Suprapubic skin (tissue), 4 donors: Measurements from ENCODE around the gene FAM83B. TPM values are rescaled to one million over a fixed set of nuclear protein-coding genes. Genes with fewer than 3 reads are reported as not detected.

Experiments used
- DNase-seq, 2 donors: peaks; one replicate each; pipeline ENCODE4 v3.0.0-alpha.2; 2019; ENCODE audit warnings: low spot score in 2 of 2
- H3K27ac ChIP-seq: fragments of 200-600 bp; sonication (generic); one replicate; pipeline ENCODE4 v1.5.1; 2019
- H3K27me3 ChIP-seq: fragments of 200-600 bp; sonication (generic); one replicate; pipeline ENCODE4 v1.5.1; 2019
- H3K36me3 ChIP-seq: fragments of 200-600 bp; sonication (generic); one replicate; pipeline ENCODE4 v1.5.1; 2019
- H3K4me1 ChIP-seq: fragments of 200-600 bp; sonication (generic); one replicate; pipeline ENCODE4 v1.5.1; 2019
- H3K4me3 ChIP-seq: fragments of 200-600 bp; sonication (generic); one replicate; pipeline ENCODE4 v1.5.1; 2019; ENCODE audit warnings: mild to moderate bottlenecking
- H3K9me3 ChIP-seq: fragments of 200-600 bp; sonication (generic); one replicate; pipeline ENCODE4 v1.5.1; 2019
- CTCF ChIP-seq, 2 donors: fragments of 200-600 bp in 1 of 2; fragments of 450-650 bp in 1 of 2; sonication (generic) in 1 of 2; IDR thresholded peaks; one replicate each; pipeline ENCODE4 v1.5.1; 2016 to 2019; ENCODE audit warnings: antibody characterized with exemption in 2 of 2, mild to moderate bottlenecking in 1 of 2, moderate library complexity in 1 of 2
- EP300 ChIP-seq: sonication (generic); formaldehyde crosslinking; IDR thresholded peaks from one replicate; pipeline ENCODE4 v1.6.1; 2017; ENCODE audit warnings: antibody characterized with exemption
- POLR2A ChIP-seq, 2 donors: fragments of 450-650 bp; IDR thresholded peaks; one replicate each; pipeline ENCODE4 v1.6.1; 2017; ENCODE audit warnings: antibody characterized with exemption in 2 of 2, mild to moderate bottlenecking in 2 of 2, moderate library complexity in 2 of 2
- POLR2AphosphoS5 ChIP-seq, 3 donors: sonication (generic); formaldehyde crosslinking; IDR thresholded peaks; one replicate each; pipeline ENCODE4 v1.6.1; 2017; ENCODE audit warnings: antibody characterized with exemption in 3 of 3
- WGBS: methylation state at CpG from one replicate; pipeline ENCODE4 v1.1.5; 2018; 5-methylcytosine and 5-hydroxymethylcytosine counted together
- total RNA-seq, 4 donors: library from RNA; depleted of rRNA; stranded (reverse); fragments of >200 nt; gene quantifications; one replicate each; pipeline ENCODE4 v1.1.0, GENCODE V29; 2016

Gene FAM83B
- total RNA-seq, 4 donors from 2014 or later = 100 to 153 (median 125) TPM

- H3K27ac ChIP-seq = no peak overlapping the region
- H3K4me3 ChIP-seq = no peak overlapping the region
- no peak for DNase-seq
- no peak for TF ChIP-seq POLR2A (IDR thresholded peaks at IDR 0.05)
- no peak for TF ChIP-seq EP300
- TF ChIP-seq CTCF (IDR thresholded peaks at IDR 0.05) = no peak
- no peak for TF ChIP-seq POLR2AphosphoS5 (IDR thresholded peaks at IDR 0.05)
- H3K9me3 ChIP-seq = no peaks in the 10 kb centered on the region
- no peaks in the 10 kb centered on the region for H3K27me3 ChIP-seq
- no peaks in the 10 kb centered on the region for H3K36me3 ChIP-seq
- WGBS = 87% methylated on average over 5 of the region's 5 CpGs
- peaks cover 4% of the 10 kb centered on the region for H3K4me1 ChIP-seq
These were observed 14.2 kb downstream of the FAM83B start for GRCh38 chr6:54860739-54861138.

- H3K36me3 ChIP-seq = no peaks in the 10 kb centered on the region
- 88% methylated on average over 10 of the region's 10 CpGs for WGBS
- DNase-seq = no peak
- no peaks in the 10 kb centered on the region for H3K27me3 ChIP-seq
- TF ChIP-seq CTCF (IDR thresholded peaks at IDR 0.05) (no peak), EP300 (no peak), POLR2A (IDR thresholded peaks at IDR 0.05) (no peak), POLR2AphosphoS5 (IDR thresholded peaks at IDR 0.05) (no peak)
- H3K4me3 ChIP-seq = no peak overlapping the region
- H3K9me3 ChIP-seq = no peaks in the 10 kb centered on the region
- H3K27ac ChIP-seq = no peak overlapping the region
- no peaks in the 10 kb centered on the region for H3K4me1 ChIP-seq
These were observed 15.5 kb downstream of the FAM83B start for GRCh38 chr6:54861905-54862616.

GRCh38 chr6:54864272-54864671 lies 17.7 kb downstream of the FAM83B start:
- WGBS = 86% methylated on average over 2 of the region's 2 CpGs
- H3K27me3 ChIP-seq = no peaks in the 10 kb centered on the region
- DNase-seq = no peak

GRCh38 chr6:54865091-54865631 lies 18.6 kb downstream of the FAM83B start:
- Histone ChIP-seq H3K4me3 (no peak overlapping the region), H3K9me3 (no peaks in the 10 kb centered on the region), H3K27me3 (no peaks in the 10 kb centered on the region), H3K36me3 (no peaks in the 10 kb centered on the region), H3K4me1 (no peaks in the 10 kb centered on the region), H3K27ac (no peak overlapping the region)
- TF ChIP-seq POLR2AphosphoS5 (IDR thresholded peaks at IDR 0.05) (no peak), POLR2A (IDR thresholded peaks at IDR 0.05) (no peak), EP300 (no peak), CTCF (IDR thresholded peaks at IDR 0.05) (no peak)
- WGBS = 59% methylated on average over 5 of the region's 5 CpGs
- DNase-seq = no peak

More at GRCh38 chr6:54864272-54864671, 17.7 kb downstream of the FAM83B start:
- Histone ChIP-seq H3K27ac (no peak overlapping the region), H3K4me3 (no peak overlapping the region), H3K4me1 (no peaks in the 10 kb centered on the region), H3K9me3 (no peaks in the 10 kb centered on the region), H3K36me3 (no peaks in the 10 kb centered on the region)
- TF ChIP-seq CTCF (IDR thresholded peaks at IDR 0.05) = no peak
- TF ChIP-seq EP300 = no peak
- TF ChIP-seq POLR2AphosphoS5 (IDR thresholded peaks at IDR 0.05) = no peak
- no peak for TF ChIP-seq POLR2A (IDR thresholded peaks at IDR 0.05)

GRCh38 chr6:54868556-54868955 lies 22.0 kb downstream of the FAM83B start:
- H3K27me3 ChIP-seq = no peaks in the 10 kb centered on the region
- H3K36me3 ChIP-seq = no peaks in the 10 kb centered on the region
- no peak for DNase-seq
- no peaks in the 10 kb centered on the region for H3K9me3 ChIP-seq
- H3K4me3 ChIP-seq = no peak overlapping the region
- no peak overlapping the region for H3K27ac ChIP-seq
- TF ChIP-seq POLR2AphosphoS5 (IDR thresholded peaks at IDR 0.05) = no peak
- TF ChIP-seq EP300 = no peak
- TF ChIP-seq CTCF (IDR thresholded peaks at IDR 0.05) = no peak
- no peak for TF ChIP-seq POLR2A (IDR thresholded peaks at IDR 0.05)
- H3K4me1 ChIP-seq = peaks cover 4% of the 10 kb centered on the region
